Peyer's patch (tissue), 4 donors: ENCODE measurements around the gene DNAJB1.

Experiments used
- CTCF ChIP-seq, 6 experiments: fragments of 450-650 bp in 4 of 6; fragments of 200-600 bp in 2 of 6; sonication (generic) in 1 of 6; IDR thresholded peaks; one replicate each; pipeline ENCODE4 v1.5.1; 2017 to 2019; ENCODE audit warnings: antibody characterized with exemption in 6 of 6, mild to moderate bottlenecking in 3 of 6, moderate library complexity in 1 of 6
- POLR2A ChIP-seq, 2 donors: fragments of 450-650 bp; IDR thresholded peaks; one replicate each; pipeline ENCODE4 v1.5.1; 2017; ENCODE audit warnings: antibody characterized with exemption in 2 of 2, mild to moderate bottlenecking in 2 of 2, moderate library complexity in 2 of 2

- TF ChIP-seq CTCF (IDR thresholded peaks at IDR 0.05), result no peak
- TF ChIP-seq POLR2A (IDR thresholded peaks at IDR 0.05), result no peak
Measured at GRCh38 chr19:14550201-14550754, 32.1 kb upstream of the DNAJB1 start.
